ENCODE results near the gene EPC2. TPM values are rescaled to one million over a fixed set of nuclear protein-coding genes. Genes with fewer than 3 reads are reported as not detected.
"Not testable (repeated sequence)": the region's sequence is repeated elsewhere in the genome, so short reads cannot be mapped to it uniquely, and the experiment has no call there.

The EPC2 gene
- total RNA-seq, 1 experiment from 2014 or later: 30.2 TPM

DNA sequence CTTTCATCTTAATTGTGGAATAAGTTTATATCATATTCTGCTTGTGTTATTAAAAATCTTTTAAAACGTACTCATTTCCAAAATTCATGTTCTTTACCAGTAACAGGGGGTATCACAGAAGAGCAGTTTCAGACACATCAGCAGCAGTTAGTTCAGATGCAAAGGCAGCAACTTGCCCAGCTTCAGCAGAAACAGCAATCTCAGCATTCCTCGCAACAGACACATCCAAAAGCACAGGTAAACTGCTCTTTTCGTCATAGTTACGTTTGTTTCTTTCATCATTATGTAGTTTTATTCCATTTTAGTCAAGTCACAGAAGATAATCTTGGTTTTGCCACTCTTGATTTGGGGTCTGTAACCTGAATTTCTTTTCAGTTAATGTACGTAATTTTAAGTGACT, 137.0 kb downstream of the EPC2 start:
- ChIA-PET CTCF (no interaction called here), POLR2A (no interaction called here)
- Histone ChIP-seq H3K4me1 (ENCODE audit: control insufficient read depth, insufficient read depth, low read length) (no peaks in the 10 kb centered on the region), H3K36me3 (ENCODE audit: control insufficient read depth, insufficient read depth, low read length) (peaks cover 10% of the 10 kb centered on the region), H3K4me3 (ENCODE audit: low read depth in 2 of 2, low read length in 2 of 2) (no peak overlapping the region), H3K9me3 (ENCODE audit: control insufficient read depth, insufficient read depth, low read depth, low read length) (no peaks in the 10 kb centered on the region), H3K27ac (ENCODE audit: low read length) (no peak overlapping the region), H3K27me3 (ENCODE audit: control insufficient read depth, insufficient read depth, low read length) (no peaks in the 10 kb centered on the region)
- DNase-seq (ENCODE audit: low read depth, low spot score): no peak
- no peak for ATAC-seq
- intact Hi-C loops (cut with micrococcal nuclease; ENCODE audit: unreplicated experiment): no loop called here
- in situ Hi-C loops (cut with HindIII; ENCODE audit: low pct_unique_long_range_greater_than_20kb, low sequenced_read_pairs): no loop called here
- TF ChIP-seq TCF7L2 (IDR thresholded peaks at IDR 0.05; ENCODE audit: low read depth, low read length): no peak
- TF ChIP-seq, protein P1, sequence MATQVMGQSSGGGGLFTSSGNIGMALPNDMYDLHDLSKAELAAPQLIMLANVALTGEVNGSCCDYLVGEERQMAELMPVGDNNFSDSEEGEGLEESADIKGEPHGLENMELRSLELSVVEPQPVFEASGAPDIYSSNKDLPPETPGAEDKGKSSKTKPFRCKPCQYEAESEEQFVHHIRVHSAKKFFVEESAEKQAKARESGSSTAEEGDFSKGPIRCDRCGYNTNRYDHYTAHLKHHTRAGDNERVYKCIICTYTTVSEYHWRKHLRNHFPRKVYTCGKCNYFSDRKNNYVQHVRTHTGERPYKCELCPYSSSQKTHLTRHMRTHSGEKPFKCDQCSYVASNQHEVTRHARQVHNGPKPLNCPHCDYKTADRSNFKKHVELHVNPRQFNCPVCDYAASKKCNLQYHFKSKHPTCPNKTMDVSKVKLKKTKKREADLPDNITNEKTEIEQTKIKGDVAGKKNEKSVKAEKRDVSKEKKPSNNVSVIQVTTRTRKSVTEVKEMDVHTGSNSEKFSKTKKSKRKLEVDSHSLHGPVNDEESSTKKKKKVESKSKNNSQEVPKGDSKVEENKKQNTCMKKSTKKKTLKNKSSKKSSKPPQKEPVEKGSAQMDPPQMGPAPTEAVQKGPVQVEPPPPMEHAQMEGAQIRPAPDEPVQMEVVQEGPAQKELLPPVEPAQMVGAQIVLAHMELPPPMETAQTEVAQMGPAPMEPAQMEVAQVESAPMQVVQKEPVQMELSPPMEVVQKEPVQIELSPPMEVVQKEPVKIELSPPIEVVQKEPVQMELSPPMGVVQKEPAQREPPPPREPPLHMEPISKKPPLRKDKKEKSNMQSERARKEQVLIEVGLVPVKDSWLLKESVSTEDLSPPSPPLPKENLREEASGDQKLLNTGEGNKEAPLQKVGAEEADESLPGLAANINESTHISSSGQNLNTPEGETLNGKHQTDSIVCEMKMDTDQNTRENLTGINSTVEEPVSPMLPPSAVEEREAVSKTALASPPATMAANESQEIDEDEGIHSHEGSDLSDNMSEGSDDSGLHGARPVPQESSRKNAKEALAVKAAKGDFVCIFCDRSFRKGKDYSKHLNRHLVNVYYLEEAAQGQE (IDR thresholded peaks at IDR 0.05; ENCODE audit: insufficient read depth in 1 of 2, low read depth in 2 of 2, low read length in 1 of 2): no peak
- TF ChIP-seq POLR2AphosphoS5 (IDR thresholded peaks at IDR 0.05; ENCODE audit: low read depth, low read length): no peak
- TF ChIP-seq, protein P2, sequence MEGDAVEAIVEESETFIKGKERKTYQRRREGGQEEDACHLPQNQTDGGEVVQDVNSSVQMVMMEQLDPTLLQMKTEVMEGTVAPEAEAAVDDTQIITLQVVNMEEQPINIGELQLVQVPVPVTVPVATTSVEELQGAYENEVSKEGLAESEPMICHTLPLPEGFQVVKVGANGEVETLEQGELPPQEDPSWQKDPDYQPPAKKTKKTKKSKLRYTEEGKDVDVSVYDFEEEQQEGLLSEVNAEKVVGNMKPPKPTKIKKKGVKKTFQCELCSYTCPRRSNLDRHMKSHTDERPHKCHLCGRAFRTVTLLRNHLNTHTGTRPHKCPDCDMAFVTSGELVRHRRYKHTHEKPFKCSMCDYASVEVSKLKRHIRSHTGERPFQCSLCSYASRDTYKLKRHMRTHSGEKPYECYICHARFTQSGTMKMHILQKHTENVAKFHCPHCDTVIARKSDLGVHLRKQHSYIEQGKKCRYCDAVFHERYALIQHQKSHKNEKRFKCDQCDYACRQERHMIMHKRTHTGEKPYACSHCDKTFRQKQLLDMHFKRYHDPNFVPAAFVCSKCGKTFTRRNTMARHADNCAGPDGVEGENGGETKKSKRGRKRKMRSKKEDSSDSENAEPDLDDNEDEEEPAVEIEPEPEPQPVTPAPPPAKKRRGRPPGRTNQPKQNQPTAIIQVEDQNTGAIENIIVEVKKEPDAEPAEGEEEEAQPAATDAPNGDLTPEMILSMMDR (IDR thresholded peaks at IDR 0.05): no peak
- TF ChIP-seq SIN3A (IDR thresholded peaks at IDR 0.05; ENCODE audit: borderline replicate concordance, insufficient read depth, low read depth, low read length): no peak
- BruUV-seq (replicated peaks): no TSS peak

DNA sequence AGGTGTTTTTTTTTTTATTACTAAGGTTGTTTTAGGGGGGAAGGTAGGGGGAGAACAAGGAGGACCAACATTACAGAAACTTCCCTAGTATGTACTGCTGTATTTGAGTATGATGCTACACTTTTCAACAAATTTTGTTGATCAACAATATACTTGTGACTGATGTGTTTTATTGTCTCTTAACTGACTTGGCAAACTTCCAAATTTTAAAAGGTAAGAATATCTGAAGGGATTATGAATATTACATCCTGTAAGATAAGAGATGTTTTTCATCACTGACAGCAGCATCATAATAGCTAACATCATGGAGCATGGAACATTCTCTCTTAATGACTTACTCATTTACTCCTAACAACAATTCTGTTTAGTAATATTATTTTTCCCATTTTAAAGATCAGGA, 144.5 kb downstream of the EPC2 start:
- H3K27ac ChIP-seq (ENCODE audit: low read length): no peak overlapping the region
- POLR2A ChIA-PET: no interaction called here
- TF ChIP-seq TCF7L2 (IDR thresholded peaks at IDR 0.05; ENCODE audit: low read depth, low read length) (no peak), SIN3A (IDR thresholded peaks at IDR 0.05; ENCODE audit: borderline replicate concordance, insufficient read depth, low read depth, low read length) (no peak), POLR2AphosphoS5 (IDR thresholded peaks at IDR 0.05; ENCODE audit: low read depth, low read length) (no peak)
- TF ChIP-seq, protein P2 (IDR thresholded peaks at IDR 0.05): no peak
- TF ChIP-seq, protein P1 (IDR thresholded peaks at IDR 0.05; ENCODE audit: insufficient read depth in 1 of 2, low read depth in 2 of 2, low read length in 1 of 2): no peak
- BruUV-seq (replicated peaks): no TSS peak
- H3K9me3 ChIP-seq (ENCODE audit: control insufficient read depth, insufficient read depth, low read depth, low read length): no peaks in the 10 kb centered on the region
- H3K4me1 ChIP-seq (ENCODE audit: control insufficient read depth, insufficient read depth, low read length): no peaks in the 10 kb centered on the region
- H3K4me3 ChIP-seq (ENCODE audit: low read depth in 2 of 2, low read length in 2 of 2): no peak overlapping the region
- H3K36me3 ChIP-seq (ENCODE audit: control insufficient read depth, insufficient read depth, low read length): peaks cover 3% of the 10 kb centered on the region; the same call in 1 of the 2 replicates
- ATAC-seq (no peak), DNase-seq (ENCODE audit: low read depth, low spot score) (no peak)
- H3K27me3 ChIP-seq (ENCODE audit: control insufficient read depth, insufficient read depth, low read length): no peaks in the 10 kb centered on the region
- CTCF ChIA-PET: no interaction called here
- in situ Hi-C loops (cut with HindIII; ENCODE audit: low pct_unique_long_range_greater_than_20kb, low sequenced_read_pairs) (no loop called here), intact Hi-C loops (cut with micrococcal nuclease; ENCODE audit: unreplicated experiment) (no loop called here)

DNA sequence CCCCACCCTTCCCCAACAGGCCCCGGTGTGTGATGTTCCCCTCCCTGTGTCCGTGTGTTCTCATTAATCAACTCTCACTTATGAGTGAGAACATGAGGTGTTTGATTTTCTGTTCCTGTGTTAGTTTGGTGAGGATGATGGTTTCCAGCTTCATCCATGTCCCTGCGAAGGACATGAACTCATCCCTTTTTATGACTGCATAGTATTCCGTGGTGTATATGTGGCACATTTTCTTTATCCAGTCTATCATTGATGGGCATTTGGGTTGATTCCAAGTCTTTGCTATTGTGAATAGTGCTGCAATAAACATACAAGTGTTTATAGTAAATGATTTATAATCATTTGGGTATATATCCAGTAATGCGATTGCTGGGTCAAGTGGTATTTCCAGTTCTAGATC, 145.6 kb downstream of the EPC2 start:
- CTCF ChIA-PET; H3K9me3 ChIP-seq (ENCODE audit: control insufficient read depth, insufficient read depth, low read depth, low read length); intact Hi-C loops (cut with micrococcal nuclease; ENCODE audit: unreplicated experiment); ATAC-seq; H3K4me3 ChIP-seq (ENCODE audit: low read depth in 2 of 2, low read length in 2 of 2); H3K4me1 ChIP-seq (ENCODE audit: control insufficient read depth, insufficient read depth, low read length); H3K27me3 ChIP-seq (ENCODE audit: control insufficient read depth, insufficient read depth, low read length); POLR2A ChIA-PET; DNase-seq (ENCODE audit: low read depth, low spot score); in situ Hi-C loops (cut with HindIII; ENCODE audit: low pct_unique_long_range_greater_than_20kb, low sequenced_read_pairs); H3K36me3 ChIP-seq (ENCODE audit: control insufficient read depth, insufficient read depth, low read length); H3K27ac ChIP-seq (ENCODE audit: low read length); BruUV-seq (replicated peaks): not testable (repeated sequence)
